Ishikawa (cell line): ENCODE data around the gene RPS28.

Experiments used
- CEBPB ChIP-seq: IDR thresholded peaks from 2 replicates; pipeline ENCODE4 v1.6.1; 2012
- CREB1 ChIP-seq: IDR thresholded peaks from 2 replicates; pipeline ENCODE4 v1.6.1; 2012; ENCODE audit warnings: low read depth
- EGR1 ChIP-seq: IDR thresholded peaks from 2 replicates; pipeline ENCODE4 v1.6.1; 2012
- EP300 ChIP-seq: IDR thresholded peaks from 2 replicates; pipeline ENCODE4 v1.6.1; 2012; ENCODE audit warnings: borderline replicate concordance
- FOXM1 ChIP-seq: IDR thresholded peaks from 2 replicates; pipeline ENCODE4 v1.6.1; 2012; ENCODE audit warnings: low read depth, borderline replicate concordance
- NFIC ChIP-seq: IDR thresholded peaks from 2 replicates; pipeline ENCODE4 v1.6.1; 2012
- RAD21 ChIP-seq: IDR thresholded peaks from 2 replicates; pipeline ENCODE4 v1.6.1; 2012; ENCODE audit warnings: low read depth
- TAF1 ChIP-seq: IDR thresholded peaks from 2 replicates; pipeline ENCODE4 v1.6.1; 2012; ENCODE audit warnings: low read depth, mild to moderate bottlenecking
- TCF12 ChIP-seq: IDR thresholded peaks from 2 replicates; pipeline ENCODE4 v1.6.1; 2012; ENCODE audit warnings: low read depth
- TEAD4 ChIP-seq: IDR thresholded peaks from 2 replicates; pipeline ENCODE4 v1.6.1; 2012
- YY1 ChIP-seq: IDR thresholded peaks from 2 replicates; pipeline ENCODE4 v1.6.1; 2012; ENCODE audit warnings: low read depth
- ZBTB7A ChIP-seq: IDR thresholded peaks from 2 replicates; pipeline ENCODE4 v1.6.1; 2012; ENCODE audit warnings: low read depth
- TF ChIP-seq, protein P1 (sequence below): IDR thresholded peaks from 2 replicates; pipeline ENCODE4 v1.6.1; 2012
- TF ChIP-seq, protein P2 (sequence below): IDR thresholded peaks from 2 replicates; pipeline ENCODE4 v1.6.1; 2012
- TF ChIP-seq, protein P3 (sequence below): IDR thresholded peaks from 2 replicates; pipeline ENCODE4 v1.6.1; 2012; ENCODE audit warnings: low read depth, mild to moderate bottlenecking

RPS28 gene

GRCh38 chr19:8304841-8305621 lies 16.3 kb upstream of the RPS28 start:
- TF ChIP-seq, protein P1, sequence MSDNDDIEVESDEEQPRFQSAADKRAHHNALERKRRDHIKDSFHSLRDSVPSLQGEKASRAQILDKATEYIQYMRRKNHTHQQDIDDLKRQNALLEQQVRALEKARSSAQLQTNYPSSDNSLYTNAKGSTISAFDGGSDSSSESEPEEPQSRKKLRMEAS, result no peak
- TF ChIP-seq EGR1, result no peak
- TF ChIP-seq TCF12, result no peak
- TF ChIP-seq FOXM1, result no peak
- no peak for TF ChIP-seq EP300
- TF ChIP-seq, protein P2, sequence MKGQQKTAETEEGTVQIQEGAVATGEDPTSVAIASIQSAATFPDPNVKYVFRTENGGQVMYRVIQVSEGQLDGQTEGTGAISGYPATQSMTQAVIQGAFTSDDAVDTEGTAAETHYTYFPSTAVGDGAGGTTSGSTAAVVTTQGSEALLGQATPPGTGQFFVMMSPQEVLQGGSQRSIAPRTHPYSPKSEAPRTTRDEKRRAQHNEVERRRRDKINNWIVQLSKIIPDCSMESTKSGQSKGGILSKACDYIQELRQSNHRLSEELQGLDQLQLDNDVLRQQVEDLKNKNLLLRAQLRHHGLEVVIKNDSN, result no peak
- TF ChIP-seq, protein P3, sequence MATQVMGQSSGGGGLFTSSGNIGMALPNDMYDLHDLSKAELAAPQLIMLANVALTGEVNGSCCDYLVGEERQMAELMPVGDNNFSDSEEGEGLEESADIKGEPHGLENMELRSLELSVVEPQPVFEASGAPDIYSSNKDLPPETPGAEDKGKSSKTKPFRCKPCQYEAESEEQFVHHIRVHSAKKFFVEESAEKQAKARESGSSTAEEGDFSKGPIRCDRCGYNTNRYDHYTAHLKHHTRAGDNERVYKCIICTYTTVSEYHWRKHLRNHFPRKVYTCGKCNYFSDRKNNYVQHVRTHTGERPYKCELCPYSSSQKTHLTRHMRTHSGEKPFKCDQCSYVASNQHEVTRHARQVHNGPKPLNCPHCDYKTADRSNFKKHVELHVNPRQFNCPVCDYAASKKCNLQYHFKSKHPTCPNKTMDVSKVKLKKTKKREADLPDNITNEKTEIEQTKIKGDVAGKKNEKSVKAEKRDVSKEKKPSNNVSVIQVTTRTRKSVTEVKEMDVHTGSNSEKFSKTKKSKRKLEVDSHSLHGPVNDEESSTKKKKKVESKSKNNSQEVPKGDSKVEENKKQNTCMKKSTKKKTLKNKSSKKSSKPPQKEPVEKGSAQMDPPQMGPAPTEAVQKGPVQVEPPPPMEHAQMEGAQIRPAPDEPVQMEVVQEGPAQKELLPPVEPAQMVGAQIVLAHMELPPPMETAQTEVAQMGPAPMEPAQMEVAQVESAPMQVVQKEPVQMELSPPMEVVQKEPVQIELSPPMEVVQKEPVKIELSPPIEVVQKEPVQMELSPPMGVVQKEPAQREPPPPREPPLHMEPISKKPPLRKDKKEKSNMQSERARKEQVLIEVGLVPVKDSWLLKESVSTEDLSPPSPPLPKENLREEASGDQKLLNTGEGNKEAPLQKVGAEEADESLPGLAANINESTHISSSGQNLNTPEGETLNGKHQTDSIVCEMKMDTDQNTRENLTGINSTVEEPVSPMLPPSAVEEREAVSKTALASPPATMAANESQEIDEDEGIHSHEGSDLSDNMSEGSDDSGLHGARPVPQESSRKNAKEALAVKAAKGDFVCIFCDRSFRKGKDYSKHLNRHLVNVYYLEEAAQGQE, result no peak
- TF ChIP-seq CEBPB, result no peak
- no peak for TF ChIP-seq ZBTB7A
- no peak for TF ChIP-seq NFIC
- TF ChIP-seq TEAD4, result no peak

DNA sequence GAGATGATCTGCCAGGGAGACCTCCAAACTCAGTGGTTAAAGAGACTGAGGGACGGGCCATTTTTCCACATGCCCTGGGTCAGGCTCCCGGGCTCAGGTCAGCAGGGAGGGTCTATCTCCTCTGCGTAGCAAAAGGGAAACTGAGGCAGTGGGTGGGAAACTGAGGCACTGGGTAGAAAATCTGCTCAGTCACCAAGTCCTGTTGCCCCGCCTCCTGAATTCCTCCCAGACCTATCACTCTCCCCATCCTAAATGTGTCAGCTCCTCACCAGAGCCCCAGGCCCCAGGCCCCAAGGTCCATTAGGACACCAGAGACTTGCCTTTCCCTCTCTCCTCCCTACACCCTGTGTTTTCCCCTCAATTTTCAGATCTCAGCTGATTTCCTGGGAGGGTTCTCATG lies 15.5 kb upstream of the RPS28 start:
- TF ChIP-seq, protein P1, result no peak
- TF ChIP-seq EP300 (no peak), TEAD4 (no peak), EGR1 (no peak), CREB1 (no peak), ZBTB7A (no peak)
- TF ChIP-seq, protein P2, result no peak
- TF ChIP-seq, protein P3, result no peak

DNA sequence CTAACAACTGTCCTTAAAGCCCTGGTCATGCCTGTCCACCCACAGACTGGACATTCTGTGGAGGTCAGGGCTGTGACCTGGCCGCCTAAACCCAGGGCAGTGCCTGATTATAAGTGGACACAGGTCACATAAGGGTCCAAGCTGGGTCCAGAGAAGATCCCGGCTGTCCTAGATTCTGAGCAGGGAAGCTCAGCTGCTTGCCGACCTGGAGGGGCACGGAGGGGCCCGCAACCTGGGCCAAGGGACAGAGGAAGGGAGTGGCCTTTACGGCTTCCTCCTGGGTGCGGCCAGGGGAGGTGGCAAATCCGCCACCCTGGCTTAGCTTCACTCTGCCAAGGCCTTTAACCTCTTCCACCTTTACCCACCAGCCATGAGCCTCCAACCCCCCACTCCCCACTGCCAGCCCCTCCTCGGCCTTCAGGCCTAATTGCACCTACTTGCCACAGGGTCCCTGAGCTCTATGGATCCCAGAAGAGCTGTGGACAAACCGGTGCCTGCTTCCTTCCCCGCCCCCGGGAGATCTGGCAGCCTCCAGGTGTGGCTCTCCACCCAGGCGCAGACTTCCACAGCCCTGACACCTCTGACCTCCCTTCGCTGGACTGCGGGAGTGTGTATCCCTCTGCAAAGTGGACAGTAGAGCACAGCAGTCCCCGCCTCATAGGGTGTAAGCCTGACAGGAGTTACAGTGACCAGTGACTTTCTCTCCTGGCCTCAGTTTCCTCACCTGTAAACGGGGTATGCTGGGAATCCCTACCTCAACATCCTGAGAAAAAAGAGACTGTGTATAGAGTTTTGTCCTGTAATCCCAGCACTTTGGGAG lies 14.9 kb upstream of the RPS28 start:
- TF ChIP-seq TCF12, result no peak
- TF ChIP-seq, protein P2, result no peak
- TF ChIP-seq ZBTB7A, result no peak
- TF ChIP-seq, protein P1, result no peak
- no peak for TF ChIP-seq CREB1
- no peak for TF ChIP-seq CEBPB
- TF ChIP-seq NFIC, result no peak
- TF ChIP-seq YY1, result no peak
- TF ChIP-seq EGR1, result no peak
- TF ChIP-seq EP300, result no peak
- no peak for TF ChIP-seq TEAD4
- TF ChIP-seq TAF1, result no peak
- TF ChIP-seq FOXM1, result no peak
- no peak for TF ChIP-seq RAD21

DNA sequence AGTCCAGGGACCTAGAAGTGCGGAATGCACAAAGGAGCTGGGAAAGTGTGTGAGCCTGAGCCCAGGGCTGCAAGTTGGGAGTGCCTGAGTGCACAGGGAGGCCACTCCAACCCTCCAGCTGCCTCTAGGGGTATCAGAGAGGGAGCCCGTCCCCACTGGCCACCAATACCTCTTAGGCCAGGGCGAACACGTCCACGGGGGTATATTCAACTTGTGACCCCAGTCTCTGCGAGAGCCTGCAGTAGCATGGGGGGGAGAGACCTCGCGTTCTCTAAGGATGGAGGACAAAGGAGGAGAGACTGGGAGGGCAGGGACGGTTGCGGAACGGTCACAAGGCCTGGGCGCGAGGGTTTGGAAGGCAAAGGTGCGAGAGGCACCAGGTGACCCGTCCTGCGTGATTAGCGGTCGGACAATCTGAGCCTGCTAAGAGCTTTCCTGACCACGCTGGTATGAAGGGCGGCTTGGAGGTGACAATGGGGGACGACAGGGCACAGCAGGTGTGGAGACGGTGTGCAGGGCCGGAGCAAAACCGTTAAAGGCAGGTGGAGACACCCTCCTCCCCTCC lies 13.8 kb upstream of the RPS28 start:
- no peak for TF ChIP-seq EGR1
- no peak for TF ChIP-seq TEAD4
- TF ChIP-seq NFIC, result no peak
- TF ChIP-seq TCF12, result no peak
- TF ChIP-seq TAF1, result no peak
- TF ChIP-seq, protein P3, result no peak
- TF ChIP-seq CREB1, result no peak
- TF ChIP-seq FOXM1, result no peak
- TF ChIP-seq EP300, result no peak
- no peak for TF ChIP-seq RAD21
